GM19035 (cell line): Measurements from ENCODE around the gene TEX264.
A peak's percentile ranks its signal among the peaks of the same experiment; 100 is the strongest.
"Not testable (repeated sequence)": the region's sequence is repeated elsewhere in the genome, so short reads cannot be mapped to it uniquely, and the experiment has no call there.

Experiments
- ATAC-seq: cut with Tn5 transposase; IDR thresholded peaks from one replicate; pipeline ENCODE4 v1.9.1; 2021; ENCODE audit not compliant: unreplicated experiment

TEX264 gene

DNA sequence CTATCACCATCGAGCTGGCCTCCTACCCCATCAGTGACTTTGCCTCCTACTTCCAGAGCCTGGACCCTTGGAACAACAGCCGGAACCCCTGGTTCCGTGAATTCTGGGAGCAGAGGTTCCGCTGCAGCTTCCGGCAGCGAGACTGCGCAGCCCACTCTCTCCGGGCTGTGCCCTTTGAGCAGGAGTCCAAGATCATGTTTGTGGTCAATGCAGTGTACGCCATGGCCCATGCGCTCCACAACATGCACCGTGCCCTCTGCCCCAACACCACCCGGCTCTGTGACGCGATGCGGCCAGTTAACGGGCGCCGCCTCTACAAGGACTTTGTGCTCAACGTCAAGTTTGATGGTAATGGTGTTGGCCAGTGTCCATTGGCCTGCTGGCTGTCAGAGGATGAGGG is 41.9 kb downstream of the TEX264 start:
- no peak for ATAC-seq

GRCh38 chr3:51715231-51715976 is 44.4 kb downstream of the TEX264 start:
- no peak for ATAC-seq

DNA sequence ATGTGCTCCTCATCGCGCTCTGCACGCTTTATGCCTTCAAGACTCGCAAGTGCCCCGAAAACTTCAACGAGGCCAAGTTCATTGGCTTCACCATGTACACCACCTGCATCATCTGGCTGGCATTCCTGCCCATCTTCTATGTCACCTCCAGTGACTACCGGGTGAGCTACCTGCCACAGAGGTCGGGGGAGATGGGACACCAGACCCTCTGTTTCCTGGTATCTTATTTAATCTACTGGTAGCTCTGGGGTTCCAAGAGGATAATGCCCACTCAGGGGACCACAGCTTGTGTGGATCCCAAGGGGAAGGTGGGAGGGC is 44.9 kb downstream of the TEX264 start:
- ATAC-seq: no peak

GRCh38 chr3:51716805-51717204 is 45.8 kb downstream of the TEX264 start:
- no peak for ATAC-seq

- no peak for ATAC-seq
These were observed 46.4 kb downstream of the TEX264 start for GRCh38 chr3:51717446-51717845.

DNA sequence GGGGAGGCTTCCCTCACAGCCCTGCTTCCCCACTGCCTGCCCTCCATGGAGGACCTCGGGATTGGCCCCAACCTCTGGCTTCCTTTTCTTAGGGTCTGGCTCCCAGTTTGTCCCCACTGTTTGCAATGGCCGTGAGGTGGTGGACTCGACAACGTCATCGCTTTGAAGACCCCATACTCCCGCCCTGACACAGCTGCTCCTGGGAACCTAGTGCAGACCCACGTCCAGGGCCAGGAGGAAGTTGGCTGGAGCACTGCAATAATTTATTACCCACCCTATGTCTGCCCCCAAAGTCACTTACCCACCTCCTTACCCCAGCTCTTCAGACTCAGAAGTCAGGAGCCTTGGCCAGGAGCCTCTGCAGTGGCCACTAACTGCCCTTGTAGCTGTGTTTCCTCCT is 46.9 kb downstream of the TEX264 start:
- ATAC-seq: no peak

DNA sequence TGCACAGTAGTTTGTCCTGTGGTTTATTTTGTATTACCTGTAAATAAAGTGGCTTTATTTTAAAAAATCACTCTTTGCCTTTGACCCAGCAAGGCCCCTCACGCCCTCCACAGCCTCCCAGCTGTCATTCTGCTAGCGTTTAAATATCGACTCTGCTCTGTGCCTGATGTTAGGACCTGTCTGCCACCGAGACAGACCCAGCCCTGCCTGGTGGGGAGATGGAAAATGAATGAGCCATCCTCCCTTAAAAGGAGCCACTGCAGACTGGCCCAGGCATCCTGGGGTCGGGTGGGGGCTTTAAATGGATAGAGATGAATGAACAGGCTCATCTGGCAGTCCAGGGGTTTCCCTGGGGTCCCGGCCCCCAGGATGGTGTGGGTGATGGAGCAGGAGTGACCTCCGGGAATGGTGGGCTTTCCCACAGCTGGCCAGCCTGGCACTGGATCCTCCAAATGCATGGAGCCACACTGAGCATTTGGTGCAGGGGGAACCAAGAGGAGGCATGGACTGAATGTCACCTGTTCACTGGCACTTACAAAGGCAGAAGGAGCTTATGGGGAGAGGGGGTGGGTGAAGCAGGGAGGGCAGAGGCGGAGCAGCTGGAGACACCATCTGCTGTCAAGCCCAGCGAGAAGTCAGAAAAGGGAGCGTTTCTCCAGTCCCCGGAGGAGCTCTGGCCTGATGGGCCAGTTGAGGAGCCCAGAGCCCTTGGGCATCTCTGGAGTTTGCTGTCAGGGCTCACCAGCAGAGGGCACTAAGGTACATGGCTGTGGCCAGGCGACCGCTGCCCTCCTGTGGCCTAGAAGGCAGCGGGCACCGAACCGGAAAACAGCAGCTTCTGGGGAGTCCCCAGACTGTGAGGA is 47.7 kb downstream of the TEX264 start:
- peak; percentile 63 for ATAC-seq

DNA sequence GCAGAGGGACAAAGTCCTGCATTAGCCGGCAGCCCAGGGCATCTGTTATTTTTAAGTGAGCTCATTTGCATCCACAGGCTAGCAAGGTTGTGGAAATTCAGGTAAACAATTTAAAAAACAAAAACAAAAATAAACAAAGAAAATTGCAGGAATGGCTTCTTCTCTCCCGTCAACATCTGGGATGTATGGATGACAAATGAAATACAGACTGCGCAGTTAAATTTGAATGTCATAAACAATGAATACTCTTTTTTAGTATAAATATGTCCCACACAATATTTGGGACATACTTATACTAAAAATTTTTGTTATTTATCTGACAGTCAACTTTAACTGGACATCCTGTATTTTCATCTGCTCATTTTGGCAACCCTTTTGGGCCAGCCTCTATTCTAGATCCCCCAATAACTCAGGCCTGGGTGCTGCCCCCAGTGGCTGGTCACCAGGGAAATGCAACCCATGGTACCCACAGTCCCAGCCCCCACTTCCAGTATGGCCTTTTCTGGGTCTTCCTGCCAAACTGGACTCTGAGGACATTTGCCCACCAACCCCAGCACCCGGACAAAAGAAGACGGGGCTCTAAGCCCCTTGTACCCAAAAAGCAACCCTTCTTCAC is 48.5 kb downstream of the TEX264 start:
- no peak for ATAC-seq

GRCh38 chr3:51720292-51721061 is 49.4 kb downstream of the TEX264 start:
- ATAC-seq: no peak

- ATAC-seq: no peak
These were observed 50.2 kb downstream of the TEX264 start for GRCh38 chr3:51721062-51721745.

GRCh38 chr3:51722362-51722761 is 51.3 kb downstream of the TEX264 start:
- no peak for ATAC-seq

- no peak for ATAC-seq
These were observed 56.4 kb downstream of the TEX264 start for GRCh38 chr3:51727500-51727899.

GRCh38 chr3:51729042-51729633 is 58.1 kb downstream of the TEX264 start:
- ATAC-seq: no peak

DNA sequence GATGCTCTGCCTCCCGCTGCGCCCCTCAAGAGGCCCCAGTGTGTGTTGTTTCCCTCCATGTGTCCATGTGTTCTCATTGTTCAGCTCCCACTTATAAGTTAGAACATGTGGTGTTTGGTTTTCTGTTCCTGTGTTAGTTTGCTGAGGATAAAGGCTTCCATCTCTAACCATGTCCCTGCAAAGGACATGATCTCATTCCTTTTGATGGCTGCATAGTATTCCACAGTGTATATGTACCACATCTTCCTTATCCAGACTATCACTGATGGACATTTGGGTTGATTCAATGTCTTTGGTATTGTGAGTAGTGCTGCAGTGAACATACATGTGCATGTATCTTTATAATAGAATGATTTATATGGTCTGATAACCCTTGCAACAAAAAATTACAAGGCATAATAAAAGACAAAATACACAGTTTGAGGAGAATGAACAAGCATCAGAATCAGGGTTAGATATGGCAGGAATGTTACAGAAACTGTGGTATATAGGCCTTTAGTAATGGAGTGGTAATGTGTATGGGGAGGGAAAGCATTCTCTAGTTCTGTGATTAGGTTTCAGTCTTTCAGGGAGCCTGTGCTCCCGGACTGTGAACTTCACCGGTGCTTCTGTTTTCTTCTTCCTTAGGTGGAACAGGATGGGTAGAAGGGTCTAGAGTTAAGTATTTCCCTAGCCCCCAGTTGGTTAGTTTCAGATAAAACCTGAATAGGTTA is 63.0 kb downstream of the TEX264 start:
- no peak for ATAC-seq

- no peak for ATAC-seq
These were observed 63.5 kb downstream of the TEX264 start for GRCh38 chr3:51734572-51734907.

GRCh38 chr3:51735039-51735438 is 64.0 kb downstream of the TEX264 start:
- ATAC-seq: no peak

- no peak for ATAC-seq
These were observed 64.9 kb downstream of the TEX264 start for GRCh38 chr3:51735950-51736349.

DNA sequence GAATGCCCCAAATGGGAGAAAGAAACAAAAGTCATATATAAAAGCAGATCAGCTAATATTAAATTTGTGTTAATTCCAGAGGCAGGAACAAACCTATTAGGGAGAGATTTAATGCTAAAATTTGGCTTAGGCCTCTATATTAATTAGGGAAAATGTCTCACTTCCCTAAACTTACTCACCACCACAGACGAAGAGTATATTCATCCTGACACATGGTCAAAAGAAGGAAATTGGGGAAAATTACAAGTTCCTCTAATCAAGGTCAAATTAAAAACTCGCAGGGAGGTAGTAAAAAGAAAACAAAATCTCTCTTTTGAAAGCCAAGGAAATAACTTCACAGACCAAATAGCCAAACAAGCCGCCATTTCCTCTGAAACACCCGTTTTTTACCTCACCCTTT is 68.1 kb downstream of the TEX264 start:
- ATAC-seq: no peak

- not testable (repeated sequence) for ATAC-seq
These were observed 71.3 kb downstream of the TEX264 start for GRCh38 chr3:51742320-51742719.

GRCh38 chr3:51742978-51743377 is 71.9 kb downstream of the TEX264 start:
- ATAC-seq: not testable (repeated sequence)
